IMR-90 (cell line): ENCODE data around the gene CCM2. TPM values are rescaled to one million over a fixed set of nuclear protein-coding genes. Genes with fewer than 3 reads are reported as not detected.

Experiments used
- ATAC-seq: fragments of 200-7000 bp; cut with Tn5 transposase; 2 replicates; pipeline ENCODE4 v1.9.1; 2020; ENCODE audit warnings: low read depth, mild to moderate bottlenecking, moderate library complexity
- BruUV-seq: library from RNA; stranded (reverse); fragments of 400-500 nt; replicated peaks from 2 replicates; lab custom pipeline; 2021; lab: Mats Ljungman, UMichigan
- CTCF ChIA-PET: fragments of 300-600 bp; formaldehyde crosslinking; extraction: SDS; loops from one replicate; lab custom pipeline; 2021; ENCODE audit warnings: antibody characterized with exemption; lab: Yijun Ruan, JAX
- POLR2A ChIA-PET: fragments of 300-600 bp; sonication (Branson Sonifier 250); formaldehyde crosslinking; loops from one replicate; lab custom pipeline; 2022; ENCODE audit warnings: antibody characterized with exemption; ENCODE audit not compliant: unreplicated experiment; lab: Charles Lee
- DNase-seq: peaks from one replicate; pipeline ENCODE4 v3.0.0; 2013
- H2AFZ ChIP-seq: replicated peaks from 2 replicates; pipeline ENCODE3; 2013; ENCODE audit warnings: low read length, mild to moderate bottlenecking; ENCODE audit not compliant: poor library complexity
- H2AK5ac ChIP-seq: 2 replicates; pipeline ENCODE4 v1.6.1; 2013; ENCODE audit warnings: low read depth, low read length, inconsistent platforms
- H2AK9ac ChIP-seq: replicated peaks from 2 replicates; pipeline ENCODE3; 2013; ENCODE audit warnings: mild to moderate bottlenecking, low read depth, low read length, moderate library complexity; ENCODE audit not compliant: poor library complexity
- H2BK120ac ChIP-seq: 2 replicates; pipeline ENCODE4 v1.6.1; 2013; ENCODE audit warnings: low read depth, low read length, inconsistent platforms
- H2BK15ac ChIP-seq: 3 replicates; pipeline ENCODE4 v1.6.1; 2013; ENCODE audit warnings: low read depth, low read length, inconsistent platforms
- H2BK20ac ChIP-seq: 2 replicates; pipeline ENCODE4 v1.6.1; 2013; ENCODE audit warnings: low read depth, mild to moderate bottlenecking, inconsistent platforms, low read length, moderate library complexity
- H2BK5ac ChIP-seq: 2 replicates; pipeline ENCODE4 v1.6.1; 2013; ENCODE audit warnings: mild to moderate bottlenecking, low read depth, low read length, inconsistent platforms; ENCODE audit not compliant: poor library complexity, severe bottlenecking
- H3K14ac ChIP-seq: replicated peaks from 2 replicates; pipeline ENCODE4 v1.6.1; 2013; ENCODE audit warnings: low read depth, low read length, inconsistent platforms
- H3K18ac ChIP-seq: 2 replicates; pipeline ENCODE4 v1.6.1; 2013; ENCODE audit warnings: low read depth, low read length, control low read depth
- H3K23ac ChIP-seq: 2 replicates; pipeline ENCODE4 v1.6.1; 2013; ENCODE audit warnings: low read depth, low read length, inconsistent platforms
- H3K27ac ChIP-seq: 2 replicates; pipeline ENCODE4 v1.5.1; 2013; ENCODE audit warnings: mild to moderate bottlenecking, control low read depth, low read length; ENCODE audit not compliant: insufficient read depth
- H3K27me3 ChIP-seq: 2 replicates; pipeline ENCODE4 v1.6.1; 2013; ENCODE audit warnings: low read length; ENCODE audit not compliant: control insufficient read depth, insufficient read depth
- H3K36me3 ChIP-seq: 2 replicates; pipeline ENCODE4 v1.6.1; 2013; ENCODE audit warnings: low read length, mixed read lengths; ENCODE audit not compliant: control insufficient read depth, insufficient read depth
- H3K4ac ChIP-seq: 2 replicates; pipeline ENCODE4 v1.6.1; 2013; ENCODE audit warnings: low read depth, low read length, inconsistent platforms
- H3K4me1 ChIP-seq: 2 replicates; pipeline ENCODE4 v1.6.1; 2013; ENCODE audit warnings: low read length, mixed read lengths; ENCODE audit not compliant: control insufficient read depth, insufficient read depth
- H3K4me2 ChIP-seq: 2 replicates; pipeline ENCODE4 v1.6.1; 2013; ENCODE audit warnings: low read depth, mild to moderate bottlenecking, control low read depth, low read length, moderate library complexity
- H3K4me3 ChIP-seq: 2 replicates; pipeline ENCODE4 v1.5.1; 2013; ENCODE audit warnings: low read depth, mild to moderate bottlenecking, control low read depth, low read length, moderate library complexity; ENCODE audit not compliant: insufficient read depth
- H3K56ac ChIP-seq: 2 replicates; pipeline ENCODE4 v1.6.1; 2013; ENCODE audit warnings: low read length, inconsistent platforms; ENCODE audit not compliant: insufficient read depth; ENCODE audit errors: extremely low read depth
- H3K79me1 ChIP-seq, 2 experiments: 2 replicates each; pipeline ENCODE4 v1.6.1; 2013; ENCODE audit warnings: low read length in 2 of 2, inconsistent platforms in 1 of 2, low read depth in 1 of 2
- H3K9ac ChIP-seq: 2 replicates; pipeline ENCODE4 v1.6.1; 2013; ENCODE audit warnings: low read depth, low read length, control low read depth
- H3K9me1 ChIP-seq: 2 replicates; pipeline ENCODE4 v1.6.1; 2013; ENCODE audit warnings: low read length, inconsistent platforms; ENCODE audit not compliant: insufficient read depth
- H3K9me3 ChIP-seq: 2 replicates; pipeline ENCODE4 v1.6.1; 2013; ENCODE audit warnings: low read length; ENCODE audit not compliant: control insufficient read depth, insufficient read depth
- H4K20me1 ChIP-seq: 2 replicates; pipeline ENCODE4 v1.6.1; 2013; ENCODE audit warnings: low read length, inconsistent platforms; ENCODE audit not compliant: insufficient read depth
- H4K5ac ChIP-seq: 2 replicates; pipeline ENCODE4 v1.6.1; 2013; ENCODE audit warnings: mild to moderate bottlenecking, low read depth, low read length, control low read depth
- H4K8ac ChIP-seq, 2 experiments: 2 replicates each; pipeline ENCODE4 v1.6.1; 2013; ENCODE audit warnings: low read depth in 2 of 2, low read length in 2 of 2, control low read depth in 1 of 2, inconsistent platforms in 1 of 2
- H4K91ac ChIP-seq: 2 replicates; pipeline ENCODE4 v1.6.1; 2013; ENCODE audit warnings: low read depth, low read length, inconsistent platforms; ENCODE audit not compliant: insufficient read depth
- CTCF ChIP-seq: conservative IDR thresholded peaks from 2 replicates; pipeline ENCODE4 v1.5.1; 2012; ENCODE audit warnings: mild to moderate bottlenecking, low read depth, low read length, improper control_type of control experiment
- FOS ChIP-seq: fragments of 150-350 bp; IDR thresholded peaks from 2 replicates; pipeline ENCODE4 v1.6.1; 2016; ENCODE audit warnings: low read depth, low read length
- MXI1 ChIP-seq: IDR thresholded peaks from 2 replicates; pipeline ENCODE4 v1.6.1; 2012; ENCODE audit warnings: low read depth, mild to moderate bottlenecking, low read length, moderate library complexity, borderline replicate concordance
- RAD21 ChIP-seq: IDR thresholded peaks from 2 replicates; pipeline ENCODE4 v1.6.1; 2012; ENCODE audit warnings: low read length, improper control_type of control experiment
- RCOR1 ChIP-seq: IDR thresholded peaks from 2 replicates; pipeline ENCODE4 v1.6.1; 2012; ENCODE audit warnings: mild to moderate bottlenecking, low read length, improper control_type of control experiment; ENCODE audit not compliant: insufficient replicate concordance
- RFX5 ChIP-seq: IDR thresholded peaks from 2 replicates; pipeline ENCODE4 v1.8.0; 2012; ENCODE audit warnings: low read depth, mild to moderate bottlenecking, low read length, moderate library complexity
- WGBS, 2 experiments: methylation state at CpG; one replicate each; pipeline versions ENCODE4 v1.1.5 to v1.1.7; 2013; ENCODE audit warnings: missing lambda C conversion rate in 2 of 2; ENCODE audit not compliant: insufficient read length in 1 of 2; ENCODE audit errors: extremely low coverage in 2 of 2; 5-methylcytosine and 5-hydroxymethylcytosine counted together
- dilution Hi-C: fragments of 300-500 bp; cut with HindIII; formaldehyde crosslinking; loops from one replicate; pipeline ENCODE4 v1.14.3; 2018; ENCODE audit warnings: low sequenced_read_pairs; ENCODE audit not compliant: unreplicated experiment
- in situ Hi-C: fragments of 300-500 bp; cut with MboI; formaldehyde crosslinking; loops from 3 replicates; pipeline ENCODE4 v1.14.3; 2019; ENCODE audit warnings: low sequenced_read_pairs, inconsistent platforms, mixed read lengths
- intact Hi-C: fragments of 100-400 bp; cut with micrococcal nuclease; formaldehyde crosslinking; loops from 2 replicates; pipeline ENCODE4 v1.10.0; 2022
- polyA plus RNA-seq, 3 experiments: library from polyadenylated mRNA; depleted of rRNA; stranded (reverse); fragments of >200 nt; gene quantifications; 2 replicates each; pipeline ENCODE4 v1.2.3, GENCODE V29; 2012; ENCODE audit warnings: low replicate concordance in 1 of 3
- total RNA-seq: library from RNA; depleted of rRNA; stranded (reverse); fragments of >200 nt; gene quantifications from 2 replicates; pipeline ENCODE4 v1.2.3, GENCODE V29; 2012
- TF ChIP-seq, protein P1 (sequence below): fragments of 150-350 bp; IDR thresholded peaks from 2 replicates; pipeline ENCODE4 v1.6.1; 2016; ENCODE audit warnings: low read depth, mild to moderate bottlenecking, low read length, moderate library complexity, borderline replicate concordance

The CCM2 gene
- total and polyA plus RNA-seq, 2 of the 4 experiments (the other 2 are of a cell fraction) = 65.2 to 78.5 TPM

- intact Hi-C loops (no loop called here), in situ Hi-C loops (no loop called here), dilution Hi-C loops (no loop called here)
- no peak overlapping the region for H2AK9ac ChIP-seq
- H2BK120ac ChIP-seq = no peak overlapping the region
- H3K27ac ChIP-seq = no peak overlapping the region
- H3K18ac ChIP-seq = no peak overlapping the region
- CTCF ChIA-PET = no interaction called here
- no peaks in the 10 kb centered on the region for H3K9me3 ChIP-seq
- no peak overlapping the region for H2BK15ac ChIP-seq
- H3K4me1 ChIP-seq = peaks cover 9% of the 10 kb centered on the region
- WGBS, 2 experiments = 94% methylated on average over 2 of the region's 6 CpGs; no CpG with 5 or more reads in 1 of the 2 experiments
- no peak overlapping the region for H4K91ac ChIP-seq
- no peak overlapping the region for H4K8ac ChIP-seq
- POLR2A ChIA-PET = no interaction called here
- no peak overlapping the region for H2AFZ ChIP-seq
- no peak overlapping the region for H3K9ac ChIP-seq
- no peak for DNase-seq
- no peak overlapping the region for H3K4ac ChIP-seq
- H3K4me3 ChIP-seq = no peak overlapping the region
- H3K56ac ChIP-seq = no peak overlapping the region
- peaks cover 6% of the 10 kb centered on the region; the same call in 1 of the 2 replicates for H4K20me1 ChIP-seq
- H3K14ac ChIP-seq = no peak overlapping the region
- no TSS peak for BruUV-seq
- H3K23ac ChIP-seq = no peak overlapping the region
- H4K5ac ChIP-seq = no peak overlapping the region
- TF ChIP-seq MXI1 (no peak), RFX5 (no peak), FOS (no peak), RAD21 (no peak), RCOR1 (no peak), CTCF (no peak)
- TF ChIP-seq, protein P1, sequence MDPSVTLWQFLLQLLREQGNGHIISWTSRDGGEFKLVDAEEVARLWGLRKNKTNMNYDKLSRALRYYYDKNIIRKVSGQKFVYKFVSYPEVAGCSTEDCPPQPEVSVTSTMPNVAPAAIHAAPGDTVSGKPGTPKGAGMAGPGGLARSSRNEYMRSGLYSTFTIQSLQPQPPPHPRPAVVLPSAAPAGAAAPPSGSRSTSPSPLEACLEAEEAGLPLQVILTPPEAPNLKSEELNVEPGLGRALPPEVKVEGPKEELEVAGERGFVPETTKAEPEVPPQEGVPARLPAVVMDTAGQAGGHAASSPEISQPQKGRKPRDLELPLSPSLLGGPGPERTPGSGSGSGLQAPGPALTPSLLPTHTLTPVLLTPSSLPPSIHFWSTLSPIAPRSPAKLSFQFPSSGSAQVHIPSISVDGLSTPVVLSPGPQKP = no peak
- H2AK5ac ChIP-seq = no peak overlapping the region
- peaks cover 14% of the 10 kb centered on the region for H3K9me1 ChIP-seq
- no peak for ATAC-seq
- no peak overlapping the region for H3K4me2 ChIP-seq
- peaks cover 4% of the 10 kb centered on the region; the same call in 1 of the 2 replicates for H3K27me3 ChIP-seq
- 0 out of 2 replicates have a peak, but pooled peaks cover 2% of the 10 kb centered on the region for H3K36me3 ChIP-seq
- H2BK20ac ChIP-seq = no peak overlapping the region
- H3K79me1 ChIP-seq = no peaks in the 10 kb centered on the region; a peak in 1 of 4 replicates
- H2BK5ac ChIP-seq = no peak overlapping the region
Measured at GRCh38 chr7:44976040-44976745, 23.8 kb upstream of the CCM2 start.
